Measurements from ENCODE around the gene DPEP2.

- TF ChIP-seq EZH2phosphoT487 (IDR thresholded peaks at IDR 0.05; ENCODE audit: low read length) (no peak), CTCF (IDR thresholded peaks at IDR 0.05; ENCODE audit: low read length) (no peak), EZH2 (optimal IDR thresholded peaks at IDR 0.05; ENCODE audit: low read depth, low read length) (no peak)
Measured at GRCh38 chr16:67939507-67940445, 59.5 kb downstream of the DPEP2 start.
